Endothelial cell (in vitro differentiated cells): ENCODE measurements around the gene ARHGAP23. TPM values are rescaled to one million over a fixed set of nuclear protein-coding genes. Genes with fewer than 3 reads are reported as not detected.

Source experiments
- DNase-seq: peaks from one replicate; pipeline ENCODE4 v3.0.0; 2021; ENCODE audit warnings: low spot score
- H3K27ac Mint-ChIP-seq: one replicate; pipeline ENCODE4 v1.8.0; 2021; ENCODE audit warnings: mixed read lengths, inconsistent platforms; ENCODE audit not compliant: unreplicated experiment
- H3K27me3 Mint-ChIP-seq: one replicate; pipeline ENCODE4 v1.8.0; 2021; ENCODE audit warnings: mild to moderate bottlenecking, moderate library complexity, mixed read lengths, inconsistent platforms; ENCODE audit not compliant: unreplicated experiment
- H3K36me3 Mint-ChIP-seq: one replicate; pipeline ENCODE4 v1.8.0; 2021; ENCODE audit warnings: mild to moderate bottlenecking, low read depth, mixed read lengths, inconsistent platforms; ENCODE audit not compliant: unreplicated experiment
- H3K4me1 Mint-ChIP-seq: one replicate; pipeline ENCODE4 v1.8.0; 2021; ENCODE audit warnings: mild to moderate bottlenecking, mixed read lengths, inconsistent platforms; ENCODE audit not compliant: unreplicated experiment
- H3K4me3 Mint-ChIP-seq: one replicate; pipeline ENCODE4 v1.8.0; 2021; ENCODE audit warnings: mild to moderate bottlenecking, mixed read lengths, inconsistent platforms; ENCODE audit not compliant: unreplicated experiment
- H3K9me3 Mint-ChIP-seq: one replicate; pipeline ENCODE4 v1.8.0; 2021; ENCODE audit warnings: mixed read lengths, inconsistent platforms; ENCODE audit not compliant: unreplicated experiment
- CTCF ChIP-seq: fragments of 200-600 bp; sonication (generic); IDR thresholded peaks from one replicate; pipeline ENCODE4 v1.5.0; 2021; ENCODE audit warnings: antibody characterized with exemption; ENCODE audit not compliant: unreplicated experiment
- total RNA-seq: library from RNA; stranded (reverse); fragmentation: NEBNext Ultra II Directional; extraction: Animal tissue kit (Norgen Biotek cat#: 25700); gene quantifications from one replicate; pipeline ENCODE4 v1.2.1, GENCODE V29; 2021; ENCODE audit not compliant: unreplicated experiment

Gene ARHGAP23
- total RNA-seq, 1 donor from 2014 or later = 70.5 TPM

DNA sequence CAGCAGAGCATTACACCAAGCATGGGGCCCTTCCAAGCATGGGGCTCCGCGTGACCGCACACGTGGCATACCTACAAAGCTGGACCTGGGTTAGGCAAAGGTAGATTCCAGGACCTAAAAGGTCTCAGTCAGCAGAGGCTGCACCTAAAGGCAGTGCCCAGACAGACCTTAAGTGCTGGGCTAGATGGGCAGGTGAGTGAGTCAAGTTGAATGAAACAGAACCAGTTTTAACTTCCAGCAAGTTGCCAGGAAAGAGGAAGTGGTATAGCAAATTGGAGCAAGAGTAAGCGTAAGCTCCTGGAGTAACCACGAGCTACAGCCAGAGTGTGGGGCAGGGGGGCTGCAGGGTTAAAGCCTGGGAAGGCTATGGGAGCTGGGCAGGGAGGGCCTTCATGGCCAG lies 128.0 kb downstream of the ARHGAP23 start:
- Mint-ChIP-seq H3K36me3 (no peaks in the 10 kb centered on the region), H3K27ac (no peak overlapping the region), H3K27me3 (peaks cover 16% of the 10 kb centered on the region), H3K4me1 (peaks cover 14% of the 10 kb centered on the region), H3K9me3 (no peaks in the 10 kb centered on the region), H3K4me3 (no peak overlapping the region)
- no peak for TF ChIP-seq CTCF
- no peak for DNase-seq

DNA sequence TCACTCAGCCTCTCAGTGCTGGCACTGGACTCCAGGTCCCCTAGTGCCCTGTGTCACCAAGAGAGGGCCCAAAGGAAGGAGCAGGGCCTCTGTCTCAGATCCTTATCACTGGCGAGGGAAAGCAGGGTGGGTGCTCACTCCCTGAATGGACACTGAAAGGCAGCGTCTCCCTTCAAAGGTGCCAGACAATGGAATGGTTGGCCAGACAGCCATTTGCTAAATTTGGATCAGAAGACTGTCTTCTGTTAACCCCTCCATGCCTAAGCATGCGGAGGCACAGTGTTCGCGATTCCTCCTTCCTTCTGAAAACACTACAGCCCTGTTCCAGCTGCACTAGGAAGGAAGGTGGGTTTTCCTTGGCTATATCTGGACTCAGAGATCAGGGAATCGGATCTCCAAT lies 129.1 kb downstream of the ARHGAP23 start:
- Mint-ChIP-seq H3K9me3 (no peaks in the 10 kb centered on the region), H3K4me3 (no peak overlapping the region), H3K27me3 (peaks cover 15% of the 10 kb centered on the region), H3K36me3 (no peaks in the 10 kb centered on the region), H3K4me1 (peaks cover 14% of the 10 kb centered on the region), H3K27ac (no peak overlapping the region)
- no peak for TF ChIP-seq CTCF
- DNase-seq = no peak

GRCh38 chr17:38557836-38558727 lies 129.8 kb downstream of the ARHGAP23 start:
- DNase-seq = peak; percentile 91
- TF ChIP-seq CTCF = peak; percentile 80
- Mint-ChIP-seq H3K4me3 (peak overlapping the region; percentile 56), H3K36me3 (no peaks in the 10 kb centered on the region), H3K27ac (no peak overlapping the region), H3K27me3 (peaks cover 16% of the 10 kb centered on the region), H3K9me3 (no peaks in the 10 kb centered on the region), H3K4me1 (peaks cover 14% of the 10 kb centered on the region)

DNA sequence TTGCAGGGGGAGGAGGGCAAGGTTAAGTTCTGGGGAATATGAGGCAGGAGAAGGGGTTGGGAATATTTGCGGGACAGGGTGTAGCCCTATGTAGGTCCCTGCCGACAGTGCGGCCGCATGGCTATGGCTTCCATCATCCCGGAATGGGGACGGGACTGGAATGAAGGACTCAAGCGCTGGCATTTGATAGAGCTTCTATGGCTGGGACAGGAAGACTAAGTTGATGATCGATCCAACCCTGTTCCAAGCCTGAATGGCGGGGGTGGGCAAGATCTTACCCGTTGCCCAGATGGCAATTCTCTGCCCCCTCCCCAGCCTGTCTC lies 130.4 kb downstream of the ARHGAP23 start:
- no peak for TF ChIP-seq CTCF
- Mint-ChIP-seq H3K4me1 (peaks cover 16% of the 10 kb centered on the region), H3K27me3 (peaks cover 17% of the 10 kb centered on the region), H3K9me3 (no peaks in the 10 kb centered on the region), H3K4me3 (peak overlapping the region; percentile 42), H3K36me3 (no peaks in the 10 kb centered on the region), H3K27ac (no peak overlapping the region)
- no peak for DNase-seq

GRCh38 chr17:38559051-38559879 lies 131.0 kb downstream of the ARHGAP23 start:
- Mint-ChIP-seq H3K9me3 (no peaks in the 10 kb centered on the region), H3K4me1 (peaks cover 18% of the 10 kb centered on the region), H3K27me3 (peaks cover 22% of the 10 kb centered on the region), H3K4me3 (peak overlapping the region; percentile 89), H3K27ac (no peak overlapping the region), H3K36me3 (no peaks in the 10 kb centered on the region)
- peak; percentile 56 for DNase-seq
- no peak for TF ChIP-seq CTCF
